Measurements from ENCODE around the gene CBFB. TPM values are rescaled to one million over a fixed set of nuclear protein-coding genes. Genes with fewer than 3 reads are reported as not detected.

Gene CBFB
- total and polyA plus RNA-seq, 2 of the 13 experiments (the other 11 are each of a cell fraction or from before 2014, with no cell fraction given), result 22.1 to 70.8 TPM

- TF ChIP-seq, protein P1, sequence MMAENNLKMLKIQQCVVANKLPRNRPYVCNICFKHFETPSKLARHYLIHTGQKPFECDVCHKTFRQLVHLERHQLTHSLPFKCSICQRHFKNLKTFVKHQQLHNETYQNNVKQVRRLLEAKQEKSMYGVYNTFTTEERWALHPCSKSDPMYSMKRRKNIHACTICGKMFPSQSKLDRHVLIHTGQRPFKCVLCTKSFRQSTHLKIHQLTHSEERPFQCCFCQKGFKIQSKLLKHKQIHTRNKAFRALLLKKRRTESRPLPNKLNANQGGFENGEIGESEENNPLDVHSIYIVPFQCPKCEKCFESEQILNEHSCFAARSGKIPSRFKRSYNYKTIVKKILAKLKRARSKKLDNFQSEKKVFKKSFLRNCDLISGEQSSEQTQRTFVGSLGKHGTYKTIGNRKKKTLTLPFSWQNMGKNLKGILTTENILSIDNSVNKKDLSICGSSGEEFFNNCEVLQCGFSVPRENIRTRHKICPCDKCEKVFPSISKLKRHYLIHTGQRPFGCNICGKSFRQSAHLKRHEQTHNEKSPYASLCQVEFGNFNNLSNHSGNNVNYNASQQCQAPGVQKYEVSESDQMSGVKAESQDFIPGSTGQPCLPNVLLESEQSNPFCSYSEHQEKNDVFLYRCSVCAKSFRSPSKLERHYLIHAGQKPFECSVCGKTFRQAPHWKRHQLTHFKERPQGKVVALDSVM (CRISPR knock-in tag; IDR thresholded peaks at IDR 0.05), result peak; percentile 35; the same call in 1 of the 2 replicates
- TF ChIP-seq ZBTB7B (CRISPR knock-in tag; IDR thresholded peaks at IDR 0.05) (no peak), GRHL1 (CRISPR knock-in tag; conservative IDR thresholded peaks at IDR 0.05) (no peak), MAFG (CRISPR knock-in tag; IDR thresholded peaks at IDR 0.05) (no peak)
Measured at GRCh38 chr16:67115639-67116038, 86.7 kb downstream of the CBFB start (continued).

DNA sequence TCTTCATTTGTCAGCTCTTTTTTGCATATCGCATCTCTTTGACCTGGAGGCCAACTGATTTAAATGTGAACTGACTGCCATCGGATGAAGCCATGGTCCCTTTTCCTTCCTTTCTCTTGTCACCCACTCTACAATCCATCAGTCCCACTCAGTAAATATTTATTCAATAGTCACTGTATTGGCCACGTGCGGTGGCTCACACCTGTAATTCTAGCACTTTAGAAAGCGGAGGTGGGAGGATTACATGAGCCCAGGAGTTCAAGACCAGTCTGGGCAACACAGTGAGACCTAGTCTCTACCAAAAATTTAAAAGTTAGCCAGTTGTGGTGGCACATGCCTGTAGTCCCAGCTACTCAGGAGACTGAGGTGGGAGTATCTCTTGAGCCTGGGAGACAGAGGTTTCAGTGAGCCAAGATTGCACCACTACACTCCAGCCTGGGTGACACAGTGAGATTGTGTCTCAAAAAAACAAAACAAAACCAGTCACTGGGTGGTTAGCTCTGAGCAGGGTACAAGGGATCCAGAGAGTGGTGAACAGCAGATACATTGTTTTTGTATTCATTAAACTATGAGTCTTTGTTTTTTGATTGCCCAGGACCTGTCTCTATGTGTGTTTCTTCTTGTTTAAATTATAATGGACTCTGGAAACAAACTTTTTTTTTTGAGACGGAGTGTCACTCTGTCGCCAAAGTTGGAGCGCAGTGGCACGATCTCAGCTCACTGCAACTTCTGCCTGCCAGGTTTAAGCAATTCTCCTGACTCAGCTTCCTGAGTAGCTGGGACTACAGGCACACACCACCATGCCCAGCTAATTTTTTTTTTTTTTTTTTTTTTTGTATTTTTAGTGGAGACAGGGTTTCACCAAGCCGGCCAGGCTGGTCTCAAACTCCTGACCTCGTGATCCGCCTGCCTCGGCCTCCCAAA is 87.7 kb downstream of the CBFB start:
- ATAC-seq (peak; percentile 60), FAIRE-seq (peak; percentile 37), DNase-seq (ENCODE audit: low spot score) (peak; percentile 66)
- Histone ChIP-seq H3K4me3 (replicated peaks in 1 of 3; ENCODE audit: insufficient read depth in 1 of 3, low read depth in 2 of 3, low read length in 3 of 3) (peak overlapping the region in 1 of 3 experiments; percentile 3; a peak in 2 of 6 replicates), H3K9ac (ENCODE audit: insufficient read depth, low read depth, low read length) (peak overlapping the region; percentile 49), H2AFZ (ENCODE audit: low read length) (no peak overlapping the region), H3K9me3 (ENCODE audit: low read length) (no peaks in the 10 kb centered on the region), H3K27ac (ENCODE audit: extremely low read length, insufficient read depth, low read length) (peak overlapping the region; percentile 87), H4K20me1 (ENCODE audit: insufficient read depth, low read length) (peaks cover 59% of the 10 kb centered on the region), H3K27me3 (ENCODE audit: control insufficient read depth in 1 of 2, insufficient read depth in 2 of 2, low read length in 2 of 2) (no peaks in the 10 kb centered on the region), H3K36me3 (replicated peaks in 1 of 2; ENCODE audit: control insufficient read depth in 1 of 2, insufficient read depth in 2 of 2, low read length in 2 of 2) (peaks cover 26 to 40% of the 10 kb centered on the region in 2 experiments), H3K4me1 (ENCODE audit: insufficient read depth, low read length) (peaks cover 62% of the 10 kb centered on the region), H3K79me2 (ENCODE audit: insufficient read depth, low read length) (peaks cover 89% of the 10 kb centered on the region), H3K4me2 (ENCODE audit: low read depth, low read length) (peak overlapping the region; percentile 59)
- POLR2A ChIA-PET, result interaction anchor here (0.9 to 2.6 kb wide), 9 partner anchors 7 to 131 kb away, joined by 3 to 13 read pairs (median 3); partner anchors contain the start of genes FHOD1, NOL3 and PHAF1
- CTCF ChIA-PET (ENCODE audit: low intra/inter-chr PET ratio, low total read pairs), result no interaction called here
- intact Hi-C loops (cut with micrococcal nuclease; ENCODE audit: unreplicated experiment), result no loop called here
- in situ Hi-C loops (cut with HindIII; ENCODE audit: extremely low pct_ligation_motif_present, low pct_unique_long_range_greater_than_20kb), result no loop called here
- no TSS peak for BruUV-seq (replicated peaks)
- 61% methylated on average over 13 of the region's 13 CpGs for WGBS (ENCODE audit: low lambda C conversion rate)
- no peak for TF ChIP-seq RFX3 (CRISPR knock-in tag; IDR thresholded peaks at IDR 0.05)
- TF ChIP-seq, protein P2, sequence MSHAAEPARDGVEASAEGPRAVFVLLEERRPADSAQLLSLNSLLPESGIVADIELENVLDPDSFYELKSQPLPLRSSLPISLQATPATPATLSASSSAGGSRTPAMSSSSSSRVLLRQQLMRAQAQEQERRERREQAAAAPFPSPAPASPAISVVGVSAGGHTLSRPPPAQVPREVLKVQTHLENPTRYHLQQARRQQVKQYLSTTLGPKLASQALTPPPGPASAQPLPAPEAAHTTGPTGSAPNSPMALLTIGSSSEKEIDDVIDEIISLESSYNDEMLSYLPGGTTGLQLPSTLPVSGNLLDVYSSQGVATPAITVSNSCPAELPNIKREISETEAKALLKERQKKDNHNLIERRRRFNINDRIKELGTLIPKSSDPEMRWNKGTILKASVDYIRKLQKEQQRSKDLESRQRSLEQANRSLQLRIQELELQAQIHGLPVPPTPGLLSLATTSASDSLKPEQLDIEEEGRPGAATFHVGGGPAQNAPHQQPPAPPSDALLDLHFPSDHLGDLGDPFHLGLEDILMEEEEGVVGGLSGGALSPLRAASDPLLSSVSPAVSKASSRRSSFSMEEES (CRISPR knock-in tag; IDR thresholded peaks at IDR 0.05), result no peak
- TF ChIP-seq CHCHD3 (CRISPR knock-in tag; IDR thresholded peaks at IDR 0.05), result no peak
- no peak for TF ChIP-seq SCMH1 (CRISPR knock-in tag; IDR thresholded peaks at IDR 0.05; ENCODE audit: borderline replicate concordance)
- TF ChIP-seq, protein P3, sequence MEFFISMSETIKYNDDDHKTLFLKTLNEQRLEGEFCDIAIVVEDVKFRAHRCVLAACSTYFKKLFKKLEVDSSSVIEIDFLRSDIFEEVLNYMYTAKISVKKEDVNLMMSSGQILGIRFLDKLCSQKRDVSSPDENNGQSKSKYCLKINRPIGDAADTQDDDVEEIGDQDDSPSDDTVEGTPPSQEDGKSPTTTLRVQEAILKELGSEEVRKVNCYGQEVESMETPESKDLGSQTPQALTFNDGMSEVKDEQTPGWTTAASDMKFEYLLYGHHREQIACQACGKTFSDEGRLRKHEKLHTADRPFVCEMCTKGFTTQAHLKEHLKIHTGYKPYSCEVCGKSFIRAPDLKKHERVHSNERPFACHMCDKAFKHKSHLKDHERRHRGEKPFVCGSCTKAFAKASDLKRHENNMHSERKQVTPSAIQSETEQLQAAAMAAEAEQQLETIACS (CRISPR knock-in tag; IDR thresholded peaks at IDR 0.05), result no peak
- TF ChIP-seq HIVEP1 (CRISPR knock-in tag; IDR thresholded peaks at IDR 0.05), result no peak
- TF ChIP-seq ZNF260 (CRISPR knock-in tag; IDR thresholded peaks at IDR 0.05; ENCODE audit: borderline replicate concordance, low read depth), result no peak
- TF ChIP-seq ZNF292 (CRISPR knock-in tag; IDR thresholded peaks at IDR 0.05; ENCODE audit: borderline replicate concordance, low read depth), result 0 out of 2 replicates have a peak, but pooled peaks have one; percentile 16
- no peak for TF ChIP-seq CENPT (CRISPR knock-in tag; IDR thresholded peaks at IDR 0.05; ENCODE audit: low read depth)
- no peak; the same call in 1 of the 2 replicates for TF ChIP-seq POLR2G (IDR thresholded peaks at IDR 0.05; ENCODE audit: low read depth, low read length)
